HT-29 (cell line): ENCODE results near the gene ARHGEF4. TPM values are rescaled to one million over a fixed set of nuclear protein-coding genes. Genes with fewer than 3 reads are reported as not detected.
"Not testable (repeated sequence)": the region's sequence is repeated elsewhere in the genome, so short reads cannot be mapped to it uniquely, and the experiment has no call there.

Source experiments
- DNase-seq: peaks from one replicate; pipeline ENCODE4 v3.0.0-alpha.2; 2015; ENCODE audit warnings: low spot score
- total RNA-seq: library from RNA; depleted of rRNA; stranded (reverse); fragments of >200 nt; shearing (Covaris generic); gene quantifications from 2 replicates; pipeline ENCODE4 v1.2.3, GENCODE V29; 2014

Gene ARHGEF4
- total RNA-seq, 1 experiment from 2014 or later = 0.15 TPM

- no peak for DNase-seq
These were observed 130.2 kb downstream of the ARHGEF4 start for GRCh38 chr2:130966775-130967490.

GRCh38 chr2:130972410-130972809, 135.7 kb downstream of the ARHGEF4 start:
- peak; percentile 7 for DNase-seq

- DNase-seq = no peak
These were observed 139.0 kb downstream of the ARHGEF4 start for GRCh38 chr2:130975729-130976128.

- no peak for DNase-seq
These were observed 140.0 kb downstream of the ARHGEF4 start for GRCh38 chr2:130976591-130977237.

- DNase-seq = no peak
These were observed 140.8 kb downstream of the ARHGEF4 start for GRCh38 chr2:130977461-130978050.

GRCh38 chr2:130981667-130982066, 145.0 kb downstream of the ARHGEF4 start:
- DNase-seq = no peak

- DNase-seq = no peak
These were observed 148.6 kb downstream of the ARHGEF4 start for GRCh38 chr2:130985206-130985780.

- no peak for DNase-seq
These were observed 149.3 kb downstream of the ARHGEF4 start for GRCh38 chr2:130985831-130986649.

- no peak for DNase-seq
These were observed 150.3 kb downstream of the ARHGEF4 start for GRCh38 chr2:130986890-130987493.

GRCh38 chr2:130987519-130988425, 151.1 kb downstream of the ARHGEF4 start:
- no peak for DNase-seq

GRCh38 chr2:130991446-130991845, 154.7 kb downstream of the ARHGEF4 start:
- DNase-seq = not testable (repeated sequence)

GRCh38 chr2:130992003-130992402, 155.3 kb downstream of the ARHGEF4 start:
- not testable (repeated sequence) for DNase-seq

GRCh38 chr2:130996691-130997090, 160.0 kb downstream of the ARHGEF4 start:
- no peak for DNase-seq

GRCh38 chr2:130997198-130997597, 160.5 kb downstream of the ARHGEF4 start:
- DNase-seq = no peak

- no peak for DNase-seq
These were observed 161.8 kb downstream of the ARHGEF4 start for GRCh38 chr2:130998561-130998960.

GRCh38 chr2:131004446-131005209, 167.9 kb downstream of the ARHGEF4 start:
- no peak for DNase-seq

- no peak for DNase-seq
These were observed 168.7 kb downstream of the ARHGEF4 start for GRCh38 chr2:131005216-131005935.

GRCh38 chr2:131006561-131006960, 169.8 kb downstream of the ARHGEF4 start:
- no peak for DNase-seq

GRCh38 chr2:131008967-131009366, 172.3 kb downstream of the ARHGEF4 start:
- no peak for DNase-seq
